22Rv1 (cell line): Measurements from ENCODE around the gene PCGF6.

Source experiments
- ZFX ChIP-seq: fragments of 450-650 bp; IDR thresholded peaks from 2 replicates; pipeline ENCODE4 v1.6.1; 2017; ENCODE audit warnings: antibody characterized with exemption, borderline replicate concordance
- TF ChIP-seq, protein P1 (sequence below): fragments of 450-650 bp; IDR thresholded peaks from 2 replicates; pipeline ENCODE4 v1.5.1; 2017; ENCODE audit warnings: mild to moderate bottlenecking

DNA sequence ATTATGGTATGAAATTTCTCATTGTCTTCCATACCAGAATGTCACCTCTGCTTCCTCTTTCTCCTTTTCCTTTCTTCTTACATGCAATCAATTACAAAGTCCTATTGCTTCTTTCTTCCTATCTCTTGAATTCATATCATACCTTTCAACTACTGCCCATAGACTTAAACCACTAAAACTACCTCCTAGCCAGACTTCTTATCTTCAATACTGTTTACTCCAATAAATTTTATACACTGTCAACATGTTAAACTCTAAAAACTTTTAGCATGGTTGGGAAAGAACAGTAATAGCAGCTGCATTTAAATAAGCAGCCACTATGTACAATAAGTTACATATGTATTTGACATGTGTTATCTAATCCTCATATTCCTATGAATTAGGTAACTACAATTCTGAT is 34.9 kb downstream of the PCGF6 start:
- TF ChIP-seq, protein P1, sequence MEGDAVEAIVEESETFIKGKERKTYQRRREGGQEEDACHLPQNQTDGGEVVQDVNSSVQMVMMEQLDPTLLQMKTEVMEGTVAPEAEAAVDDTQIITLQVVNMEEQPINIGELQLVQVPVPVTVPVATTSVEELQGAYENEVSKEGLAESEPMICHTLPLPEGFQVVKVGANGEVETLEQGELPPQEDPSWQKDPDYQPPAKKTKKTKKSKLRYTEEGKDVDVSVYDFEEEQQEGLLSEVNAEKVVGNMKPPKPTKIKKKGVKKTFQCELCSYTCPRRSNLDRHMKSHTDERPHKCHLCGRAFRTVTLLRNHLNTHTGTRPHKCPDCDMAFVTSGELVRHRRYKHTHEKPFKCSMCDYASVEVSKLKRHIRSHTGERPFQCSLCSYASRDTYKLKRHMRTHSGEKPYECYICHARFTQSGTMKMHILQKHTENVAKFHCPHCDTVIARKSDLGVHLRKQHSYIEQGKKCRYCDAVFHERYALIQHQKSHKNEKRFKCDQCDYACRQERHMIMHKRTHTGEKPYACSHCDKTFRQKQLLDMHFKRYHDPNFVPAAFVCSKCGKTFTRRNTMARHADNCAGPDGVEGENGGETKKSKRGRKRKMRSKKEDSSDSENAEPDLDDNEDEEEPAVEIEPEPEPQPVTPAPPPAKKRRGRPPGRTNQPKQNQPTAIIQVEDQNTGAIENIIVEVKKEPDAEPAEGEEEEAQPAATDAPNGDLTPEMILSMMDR = no peak
- TF ChIP-seq ZFX = no peak
